Measurements from ENCODE around the gene TJP2.

Gene TJP2

GRCh38 chr9:69145144-69145715 lies 28.8 kb upstream of the TJP2 start:
- no peak overlapping the region for H3K4me3 ChIP-seq (IDR thresholded peaks at IDR 0.05; ENCODE audit: insufficient read depth, low read depth, low read length)
- H3K4me2 ChIP-seq: no peak overlapping the region
- H3K27ac ChIP-seq: no peak overlapping the region
- H2AFZ ChIP-seq (ENCODE audit: low read depth): no peak overlapping the region
- no peak overlapping the region for H3K9ac ChIP-seq
- no peaks in the 10 kb centered on the region for H3K27me3 ChIP-seq (ENCODE audit: insufficient read depth, low read depth)
- no peaks in the 10 kb centered on the region for H3K36me3 ChIP-seq (ENCODE audit: insufficient read depth)
- no peaks in the 10 kb centered on the region for H4K20me1 ChIP-seq (ENCODE audit: insufficient read depth)
- no peaks in the 10 kb centered on the region for H3K79me2 ChIP-seq (ENCODE audit: insufficient read depth, low read depth)
- no peaks in the 10 kb centered on the region for H3K4me1 ChIP-seq (ENCODE audit: low read depth, poor library complexity, severe bottlenecking)
- TF ChIP-seq CTCF (conservative IDR thresholded peaks at IDR 0.05; ENCODE audit: low read depth, low read length): no peak

- Histone ChIP-seq H3K4me1 (ENCODE audit: low read depth, poor library complexity, severe bottlenecking) (no peaks in the 10 kb centered on the region), H2AFZ (ENCODE audit: low read depth) (no peak overlapping the region), H3K9ac (no peak overlapping the region), H3K27me3 (ENCODE audit: insufficient read depth, low read depth) (no peaks in the 10 kb centered on the region), H3K36me3 (ENCODE audit: insufficient read depth) (no peaks in the 10 kb centered on the region), H3K4me3 (IDR thresholded peaks at IDR 0.05; ENCODE audit: insufficient read depth, low read depth, low read length) (no peak overlapping the region), H4K20me1 (ENCODE audit: insufficient read depth) (no peaks in the 10 kb centered on the region), H3K27ac (no peak overlapping the region), H3K4me2 (no peak overlapping the region), H3K79me2 (ENCODE audit: insufficient read depth, low read depth) (no peaks in the 10 kb centered on the region)
- no peak for TF ChIP-seq CTCF (conservative IDR thresholded peaks at IDR 0.05; ENCODE audit: low read depth, low read length)
These were observed 26.8 kb upstream of the TJP2 start for GRCh38 chr9:69147041-69147834.

GRCh38 chr9:69149321-69149807 lies 24.7 kb upstream of the TJP2 start:
- Histone ChIP-seq H3K27ac (no peak overlapping the region), H4K20me1 (ENCODE audit: insufficient read depth) (no peaks in the 10 kb centered on the region), H3K36me3 (ENCODE audit: insufficient read depth) (no peaks in the 10 kb centered on the region), H3K79me2 (ENCODE audit: insufficient read depth, low read depth) (no peaks in the 10 kb centered on the region), H3K4me3 (IDR thresholded peaks at IDR 0.05; ENCODE audit: insufficient read depth, low read depth, low read length) (no peak overlapping the region), H3K27me3 (ENCODE audit: insufficient read depth, low read depth) (no peaks in the 10 kb centered on the region), H3K4me2 (no peak overlapping the region), H3K4me1 (ENCODE audit: low read depth, poor library complexity, severe bottlenecking) (no peaks in the 10 kb centered on the region), H3K9ac (no peak overlapping the region), H2AFZ (ENCODE audit: low read depth) (no peak overlapping the region)
- TF ChIP-seq CTCF (conservative IDR thresholded peaks at IDR 0.05; ENCODE audit: low read depth, low read length): no peak

- H4K20me1 ChIP-seq (ENCODE audit: insufficient read depth): no peaks in the 10 kb centered on the region
- TF ChIP-seq CTCF (conservative IDR thresholded peaks at IDR 0.05; ENCODE audit: low read depth, low read length): no peak
- H3K27ac ChIP-seq: no peak overlapping the region
- no peaks in the 10 kb centered on the region for H3K4me1 ChIP-seq (ENCODE audit: low read depth, poor library complexity, severe bottlenecking)
- no peak overlapping the region for H3K4me3 ChIP-seq (IDR thresholded peaks at IDR 0.05; ENCODE audit: insufficient read depth, low read depth, low read length)
- H3K9ac ChIP-seq: no peak overlapping the region
- H3K27me3 ChIP-seq (ENCODE audit: insufficient read depth, low read depth): no peaks in the 10 kb centered on the region
- no peaks in the 10 kb centered on the region for H3K79me2 ChIP-seq (ENCODE audit: insufficient read depth, low read depth)
- no peak overlapping the region for H2AFZ ChIP-seq (ENCODE audit: low read depth)
- H3K36me3 ChIP-seq (ENCODE audit: insufficient read depth): no peaks in the 10 kb centered on the region
- H3K4me2 ChIP-seq: no peak overlapping the region
These were observed 22.6 kb upstream of the TJP2 start for GRCh38 chr9:69151506-69151905.

Data from KMS-11 (cell line).